Inflammatory macrophage treated with lipopolysaccharide for 1 hour (primary cell): ENCODE measurements around the gene KPNA1.

ENCODE experiments used
- DNase-seq, 2 donors: peaks; one replicate each; pipeline ENCODE4 v3.0.0-alpha.2; 2020 to 2022

KPNA1 gene

DNA sequence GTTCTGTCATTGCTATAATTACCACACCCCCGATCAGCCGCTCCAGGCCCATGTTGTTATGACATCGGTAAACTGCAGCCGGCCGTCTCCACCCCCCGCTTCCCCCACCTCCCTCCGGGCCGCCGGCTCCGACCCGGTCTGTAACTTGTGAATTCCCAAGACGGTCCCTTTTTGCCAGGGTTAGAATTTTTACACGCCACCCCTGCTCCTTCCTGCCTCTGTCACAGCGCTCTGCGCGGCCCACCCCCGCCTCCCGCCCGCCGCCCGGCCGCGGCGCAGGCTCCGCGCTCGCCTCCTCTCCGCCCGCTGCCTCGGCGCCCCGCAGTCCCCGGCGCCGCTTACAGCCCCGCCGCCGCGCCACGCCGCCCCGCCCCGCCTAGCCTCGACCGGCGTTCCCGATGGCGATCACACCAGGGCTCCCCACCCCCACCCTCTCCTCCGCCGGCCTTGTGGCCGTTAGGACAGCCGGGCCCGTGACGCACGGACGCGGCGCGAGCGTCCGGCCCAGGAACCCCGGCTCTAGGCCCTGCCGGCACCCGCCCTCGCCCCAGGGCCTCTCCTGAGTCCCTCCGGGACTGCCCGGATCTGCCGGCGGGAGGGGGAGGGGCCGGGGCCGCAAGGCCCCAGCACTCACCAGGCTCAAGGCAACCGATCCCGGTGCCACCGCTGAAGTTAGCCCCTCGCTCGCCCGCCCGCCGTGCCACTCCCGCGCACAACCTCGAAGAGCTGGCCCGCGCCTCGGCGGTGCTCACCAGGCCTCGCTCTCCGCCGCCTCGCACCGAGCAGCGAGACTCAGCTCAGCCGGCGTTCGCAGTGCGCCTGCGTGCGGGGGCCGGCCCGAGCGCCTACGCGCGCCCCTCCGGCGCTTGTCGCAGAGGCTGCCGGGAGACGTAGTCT, at the start of gene KPNA1:
Gene KPNA1, minus strand, starts transcription at position 817 of the 897 bp plus-strand sequence. CDS start 18,374 bp downstream, outside the sequence.
- peak; percentile 89 to 92 for DNase-seq

DNA sequence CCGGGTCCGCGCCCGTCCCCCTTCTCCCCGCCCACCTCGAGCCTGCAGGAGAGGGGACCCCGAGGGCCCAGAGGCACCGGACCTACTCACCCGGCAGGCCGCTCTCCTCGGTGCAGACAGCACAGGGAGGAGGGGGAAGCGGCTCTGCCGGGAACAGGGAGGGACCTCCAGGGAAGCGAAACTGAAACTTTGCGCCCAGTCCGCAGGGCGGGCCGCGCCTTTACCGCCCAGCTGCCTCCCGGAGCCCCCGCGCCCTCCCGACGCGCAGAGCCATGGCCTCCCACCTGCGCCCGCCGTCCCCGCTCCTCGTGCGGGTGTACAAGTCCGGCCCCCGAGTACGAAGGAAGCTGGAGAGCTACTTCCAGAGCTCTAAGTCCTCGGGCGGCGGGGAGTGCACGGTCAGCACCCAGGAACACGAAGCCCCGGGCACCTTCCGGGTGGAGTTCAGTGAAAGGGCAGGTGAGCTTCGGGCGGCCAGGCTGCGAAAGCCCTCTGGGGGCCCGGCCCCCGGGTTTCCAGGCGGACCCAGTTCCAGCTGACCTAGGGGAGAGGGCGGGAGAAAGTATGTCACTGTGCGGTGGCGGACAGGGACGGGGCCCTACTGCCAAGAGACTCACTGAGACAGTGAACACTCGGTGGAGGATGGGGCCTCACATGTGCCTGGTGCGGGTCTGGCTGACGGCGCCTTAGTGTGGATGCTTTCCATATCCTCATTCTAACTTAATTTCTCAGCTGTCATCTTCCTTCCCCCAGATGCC, 49.6 kb upstream of the KPNA1 start, which contains the start of the genes DTX3L and PARP9:
Gene DTX3L, plus strand, starts transcription at position 184 of the 758 bp plus-strand sequence. Its CDS starts 89 bp downstream, at position 273.
Gene PARP9, minus strand, starts transcription at position 146 of the 758 bp plus-strand sequence. CDS start 4,680 bp downstream, outside the sequence.
- peak; percentile 82 to 95 for DNase-seq

DNA sequence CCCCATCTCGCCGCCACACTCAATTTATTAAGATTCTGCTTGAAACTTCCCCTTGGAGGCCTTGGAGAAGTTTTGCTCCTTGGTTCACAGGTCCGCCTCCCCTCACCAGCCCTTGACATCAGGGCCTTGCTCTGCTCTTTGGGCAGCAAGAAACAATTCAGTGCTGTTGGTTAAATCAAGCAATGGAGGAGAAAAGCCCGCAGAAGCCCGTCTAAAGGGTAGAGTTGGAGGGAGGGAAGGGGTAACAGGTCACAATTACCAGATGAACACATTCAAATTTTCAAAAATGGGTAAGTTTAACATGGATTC, 48.9 kb upstream of the KPNA1 start:
- DNase-seq, result peak in 1 of 2 donors; percentile 32

DNA sequence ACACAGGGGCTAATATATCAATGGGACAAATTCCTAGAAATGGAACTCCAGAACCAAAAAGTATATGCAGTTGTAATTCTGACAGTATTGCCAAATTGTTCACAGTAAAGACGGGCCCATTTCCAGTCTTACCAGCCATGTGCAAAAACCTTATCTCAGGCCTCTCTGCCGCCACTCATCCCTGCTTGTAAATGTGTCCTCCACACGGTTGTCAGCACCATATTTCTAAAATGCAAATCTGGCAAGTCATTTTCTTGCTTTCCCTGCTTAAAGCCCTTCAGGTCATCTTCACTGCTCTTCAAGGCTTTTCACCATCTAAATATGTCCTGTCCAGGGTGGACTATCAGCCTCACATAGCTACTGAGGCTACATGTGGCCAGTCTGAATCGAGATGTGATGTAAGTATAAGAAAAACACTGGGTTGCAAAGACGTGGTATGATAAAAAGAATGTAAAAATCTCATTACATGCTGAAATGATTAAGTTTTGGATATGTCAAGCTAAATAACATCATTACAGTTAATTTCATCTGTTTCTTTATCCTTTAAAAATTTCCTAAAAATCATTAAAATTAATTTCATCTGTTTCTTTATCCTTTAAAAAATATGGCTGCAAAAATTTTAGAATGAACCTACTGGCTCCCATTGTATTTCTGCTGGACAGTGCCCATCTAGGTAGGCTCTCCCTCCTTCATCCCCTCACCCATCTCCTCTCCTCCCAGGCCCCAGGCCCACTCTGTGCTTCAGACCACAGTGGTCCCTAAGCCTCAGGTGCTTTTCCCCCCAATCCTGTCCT, 48.4 kb upstream of the KPNA1 start:
- no peak for DNase-seq

DNA sequence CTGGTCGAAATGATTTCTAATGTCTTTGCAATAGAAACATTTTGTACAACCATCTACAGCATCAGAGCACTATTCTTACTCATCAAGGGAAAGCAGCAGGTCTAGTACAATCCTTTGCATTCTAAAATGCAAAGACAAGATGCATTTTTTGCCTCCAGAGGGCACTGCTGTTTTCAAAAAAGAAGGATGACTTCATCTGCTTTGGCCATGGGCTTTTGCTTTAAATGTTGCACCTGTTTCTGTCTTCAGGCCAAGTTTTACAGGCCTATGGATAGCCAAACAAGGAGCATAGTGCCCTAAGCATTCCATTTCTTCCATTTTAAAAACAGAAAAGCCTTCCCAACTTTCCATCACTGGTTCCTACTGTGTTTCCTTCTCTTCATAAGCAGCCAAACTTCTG, 45.9 kb upstream of the KPNA1 start:
- DNase-seq, result peak; percentile 56 to 85

DNA sequence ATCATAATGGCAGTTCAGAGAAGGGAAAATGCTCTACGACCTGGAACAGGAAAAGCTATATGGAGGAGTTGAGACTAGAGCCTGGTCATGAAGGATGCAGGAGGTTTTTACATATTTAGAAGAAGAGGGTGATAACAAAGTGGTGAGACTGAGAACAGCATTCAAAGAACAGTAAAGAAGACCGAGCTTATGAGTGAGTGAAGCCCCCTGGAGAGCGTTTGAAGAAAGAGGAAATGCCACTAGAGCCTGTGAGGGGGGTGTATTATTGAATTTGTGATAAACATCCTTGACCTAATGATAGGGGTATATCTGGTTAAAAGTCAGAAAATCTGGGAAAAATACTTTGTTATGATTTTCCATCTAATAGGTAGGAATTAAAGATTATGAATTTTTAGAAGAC, 45.2 kb upstream of the KPNA1 start:
- DNase-seq, result no peak

DNA sequence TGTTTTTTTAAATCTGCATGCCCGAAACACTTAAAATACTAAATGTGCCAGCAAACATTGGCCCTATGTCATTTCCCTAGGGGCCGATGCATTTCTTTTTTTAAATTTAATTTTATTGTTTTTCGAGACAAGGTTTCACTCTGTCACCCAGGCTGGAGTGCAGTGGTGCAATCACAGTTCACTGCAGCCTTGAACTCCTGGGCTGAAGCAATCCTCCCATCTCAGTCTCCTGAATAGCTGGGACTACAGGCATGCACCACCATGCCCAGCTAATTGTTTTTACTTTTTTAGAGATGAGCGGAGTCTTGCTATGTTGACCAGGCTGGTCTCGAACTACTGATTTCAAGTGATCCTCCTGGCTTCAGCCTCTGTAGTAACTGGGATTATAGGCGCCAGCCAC, 43.9 kb upstream of the KPNA1 start:
- DNase-seq, result no peak

DNA sequence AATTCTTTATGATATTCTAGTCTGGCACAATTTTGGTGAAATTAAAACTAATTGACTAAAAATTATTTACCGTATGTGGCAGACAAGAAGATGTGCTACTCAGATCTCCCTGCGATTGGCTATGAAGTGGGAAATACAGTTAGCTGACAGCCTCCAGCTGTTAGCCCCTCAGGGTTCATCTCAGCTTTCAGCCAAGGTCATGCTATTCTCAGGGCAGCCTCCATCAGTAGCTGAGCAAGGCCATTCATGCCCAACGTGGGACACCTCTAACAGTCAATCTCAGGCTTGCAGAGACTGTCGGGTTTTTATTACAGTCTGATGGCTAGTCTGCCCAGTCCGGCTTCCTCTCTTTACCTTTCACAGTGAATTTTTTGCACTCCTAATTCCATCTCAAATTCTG, 42.6 kb upstream of the KPNA1 start:
- DNase-seq, result no peak

DNA sequence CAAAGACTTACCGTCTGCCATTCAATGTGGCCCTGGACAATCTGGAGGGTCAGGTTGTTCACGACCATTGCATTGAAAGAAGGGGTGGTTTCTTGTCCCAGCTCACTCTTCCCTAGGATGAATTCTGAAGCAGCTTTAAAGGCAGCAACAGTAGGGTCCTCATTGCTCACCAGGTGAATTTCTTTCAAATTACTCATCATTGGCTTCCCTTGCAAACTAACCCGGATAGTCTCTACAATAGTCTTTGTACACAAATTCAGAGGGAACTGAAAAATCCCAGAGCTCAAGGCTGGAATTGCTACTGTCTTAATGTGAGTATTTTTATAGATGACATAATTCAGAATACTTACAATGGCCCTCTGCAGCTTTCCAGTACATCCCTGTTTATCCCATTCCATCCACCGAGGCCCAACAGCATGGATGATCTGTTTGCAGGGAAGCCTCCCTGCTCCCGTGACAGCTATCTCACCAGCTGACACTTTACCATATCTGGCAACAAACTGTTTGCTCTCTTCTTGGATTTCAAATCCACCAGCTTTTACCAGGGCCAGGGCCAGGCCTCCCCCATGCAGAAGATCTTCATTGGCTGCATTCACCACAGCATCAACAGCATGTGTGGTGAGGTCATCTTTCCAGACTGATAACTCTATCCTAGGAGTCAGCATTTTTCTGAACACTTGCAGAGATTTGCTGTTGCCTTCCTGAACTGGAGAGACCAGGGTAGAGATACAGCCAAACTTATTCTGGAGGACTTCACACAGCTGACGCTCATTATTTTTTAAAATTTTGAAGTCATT, 40.7 kb upstream of the KPNA1 start:
- DNase-seq, result no peak

DNA sequence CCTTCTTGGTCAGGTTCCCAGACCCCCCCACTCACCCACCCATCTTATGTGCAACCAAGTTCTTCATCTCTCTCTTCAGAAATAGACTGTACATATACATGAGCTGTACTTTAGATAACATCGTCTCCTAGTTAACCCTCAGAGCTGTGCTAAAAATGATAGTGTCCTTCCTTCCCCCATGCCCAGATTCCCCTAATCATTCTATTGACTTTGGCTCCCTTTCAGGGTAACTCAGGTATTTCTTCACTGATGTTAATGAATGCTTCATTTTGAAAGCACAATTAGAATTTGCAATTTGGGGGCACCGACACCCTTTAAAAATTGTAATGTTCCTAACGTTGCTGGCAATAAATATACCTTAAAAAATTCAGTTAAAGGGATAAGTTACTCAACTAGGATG, 38.4 kb upstream of the KPNA1 start:
- no peak for DNase-seq

DNA sequence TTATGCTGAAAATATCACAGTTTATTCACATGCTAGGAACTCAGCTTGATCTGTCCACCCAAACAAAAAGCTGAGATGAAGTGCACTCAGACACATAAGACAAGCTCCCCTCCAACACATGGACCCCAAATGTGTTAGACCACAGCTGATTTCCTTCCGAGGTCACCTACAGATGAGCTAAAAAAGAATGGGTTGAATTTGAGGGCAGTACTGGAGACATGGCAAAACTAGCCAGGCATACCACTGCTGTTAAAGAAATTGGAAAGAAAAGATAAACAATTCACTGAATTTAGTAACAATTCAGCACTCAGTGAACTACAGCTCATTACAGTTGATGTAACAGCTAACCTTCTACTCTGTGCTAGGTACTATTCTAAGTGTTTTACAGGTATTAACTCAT, 33.9 kb upstream of the KPNA1 start:
- no peak for DNase-seq

DNA sequence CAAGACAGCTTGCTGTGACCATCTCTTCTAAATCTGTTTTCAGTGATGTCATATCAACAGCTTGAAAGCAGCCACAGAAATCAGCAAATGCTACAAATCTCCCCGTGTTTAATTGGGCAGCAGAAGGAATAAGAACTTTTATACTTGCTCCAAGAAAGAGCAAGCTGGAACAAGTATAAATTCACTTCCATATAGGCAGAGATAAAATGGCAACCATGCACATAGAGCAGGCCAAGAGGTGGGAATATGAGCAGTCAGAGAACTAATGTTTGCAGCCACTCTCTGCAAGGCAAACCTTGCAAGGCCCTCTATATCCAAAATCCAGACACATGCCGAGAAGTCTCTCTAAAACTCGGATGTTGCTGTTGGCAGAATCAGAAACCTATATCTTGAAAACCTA, 33.3 kb upstream of the KPNA1 start:
- DNase-seq, result no peak

DNA sequence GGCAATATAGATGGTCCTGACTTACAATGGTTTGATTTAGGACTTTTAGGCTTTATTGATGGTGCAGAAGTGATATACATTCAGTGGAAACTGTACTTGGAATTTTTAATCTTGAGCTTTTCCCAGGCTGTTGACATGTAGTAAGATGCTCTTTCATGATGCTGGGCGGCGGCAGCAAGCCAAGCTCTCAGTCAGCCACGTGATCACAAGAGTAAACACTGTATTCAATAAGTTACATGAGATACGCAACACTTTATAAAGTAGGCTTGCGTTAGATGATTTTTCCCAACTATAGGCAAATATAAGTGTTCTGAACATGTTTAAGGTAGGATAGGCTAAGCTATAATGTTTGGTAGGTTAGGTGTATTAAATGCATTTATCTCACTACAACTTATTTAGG, 31.4 kb upstream of the KPNA1 start:
- DNase-seq, result no peak

DNA sequence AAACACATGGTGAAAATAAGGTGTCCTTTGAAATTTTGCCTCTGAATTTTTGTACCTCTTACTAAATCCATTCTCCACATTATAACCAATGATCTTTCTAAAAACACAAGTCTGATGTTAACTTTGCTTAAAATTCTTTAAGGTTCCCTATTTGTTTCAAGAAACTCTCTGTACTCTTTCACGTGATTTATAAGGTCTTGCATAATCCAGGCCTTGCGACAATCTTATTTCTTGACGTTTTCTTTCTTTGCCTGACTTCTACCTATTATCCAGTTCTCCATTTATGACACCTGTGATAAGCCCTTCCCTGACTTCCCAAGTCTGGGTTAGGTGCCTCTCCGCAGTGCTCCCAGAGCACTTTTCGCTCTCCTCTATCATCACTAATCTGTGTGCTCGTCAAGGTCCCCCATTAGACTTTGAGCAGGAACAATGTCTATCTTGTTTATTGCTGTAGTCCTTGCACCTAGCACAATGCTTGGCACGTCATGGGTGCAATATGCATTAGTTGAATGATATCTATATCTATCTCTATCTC, 24.3 kb upstream of the KPNA1 start:
- peak; percentile 35 to 70 for DNase-seq

DNA sequence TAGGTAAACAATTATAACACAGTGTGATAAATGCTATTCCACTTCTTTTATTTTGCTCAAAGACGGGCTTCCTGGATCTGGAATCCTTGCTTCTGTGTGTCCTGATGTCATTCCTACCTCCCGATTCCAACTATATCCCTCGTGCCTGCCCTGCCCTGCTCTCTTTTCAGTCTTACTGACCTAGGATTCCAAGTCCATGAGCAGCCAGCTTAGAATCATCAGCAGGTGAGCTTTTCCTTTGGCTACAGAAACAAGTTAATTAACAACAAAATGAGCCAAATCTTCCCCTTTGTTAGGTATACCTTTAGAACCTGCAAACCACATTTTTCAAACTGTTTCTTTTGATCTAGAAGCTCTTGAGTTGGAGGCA, 21.9 kb upstream of the KPNA1 start:
- no peak for DNase-seq

DNA sequence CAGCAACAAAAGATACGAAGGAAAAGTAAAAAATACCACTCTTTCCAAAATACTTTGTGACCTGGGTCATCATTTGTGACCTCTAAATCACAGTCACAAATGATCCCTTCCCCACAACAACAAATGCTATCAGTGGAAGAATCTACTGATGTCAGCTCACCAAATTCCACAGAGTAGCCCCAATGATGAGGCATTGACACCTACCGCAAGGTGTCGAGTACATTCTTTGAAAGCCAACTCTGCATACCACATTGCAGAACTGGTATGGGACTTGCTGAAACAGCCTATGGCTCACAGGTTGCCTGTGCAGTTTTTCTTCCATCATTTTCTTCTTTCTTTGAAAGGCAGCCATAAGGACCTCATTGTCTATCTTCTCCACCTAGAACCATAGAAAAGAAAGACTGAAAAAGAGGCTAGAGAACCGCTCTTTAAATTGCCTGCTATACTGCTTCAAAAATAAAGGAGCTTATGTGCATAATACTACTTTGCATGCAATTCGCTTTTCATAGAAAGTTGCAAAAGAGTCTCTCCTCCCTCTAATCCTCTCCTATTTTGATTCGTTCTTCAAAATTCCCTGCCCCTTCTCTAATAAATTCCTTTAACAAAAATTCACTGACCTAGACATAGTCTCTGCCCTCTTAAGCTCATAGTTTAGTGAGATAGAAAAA, 21.4 kb upstream of the KPNA1 start:
- DNase-seq, result no peak

DNA sequence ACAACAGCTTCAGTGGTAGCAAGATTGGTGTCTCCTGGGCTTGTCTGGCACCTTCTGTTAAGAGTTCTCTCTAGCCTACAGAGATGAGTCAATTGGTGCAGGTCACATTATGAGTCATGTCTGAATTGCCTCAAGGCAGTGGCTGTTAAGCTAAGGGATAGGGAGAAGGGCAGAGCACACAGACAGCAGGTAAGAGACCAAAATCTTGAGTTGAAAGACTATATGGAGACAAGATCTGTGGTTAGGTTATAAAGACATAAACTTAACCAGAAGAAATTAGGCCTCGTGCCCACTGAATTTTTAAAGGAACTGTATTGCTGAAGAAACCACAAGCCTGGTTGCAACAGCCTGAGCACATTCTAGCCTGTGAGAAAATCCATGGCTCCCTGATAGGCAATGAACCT, 19.2 kb upstream of the KPNA1 start:
- peak; percentile 60 to 69 for DNase-seq

DNA sequence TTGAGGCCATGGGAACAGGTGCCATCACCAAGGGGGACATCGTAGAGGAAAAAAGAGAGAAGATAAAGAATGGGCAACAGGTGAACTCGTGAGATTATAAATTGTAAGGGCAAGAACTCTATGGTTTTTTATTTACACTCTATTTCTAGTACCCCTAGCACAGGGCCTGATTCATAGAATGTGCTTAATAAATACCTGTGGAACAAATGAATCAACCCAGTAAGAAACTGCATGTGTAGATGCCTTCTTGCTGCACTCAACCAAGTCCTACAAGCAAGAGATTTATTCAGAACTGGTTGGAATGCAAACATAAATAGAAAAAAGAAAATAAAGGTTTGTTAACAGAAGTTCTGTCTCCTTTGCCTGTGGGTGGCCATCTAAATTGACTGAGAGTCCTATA, 18.7 kb upstream of the KPNA1 start:
- no peak for DNase-seq

DNA sequence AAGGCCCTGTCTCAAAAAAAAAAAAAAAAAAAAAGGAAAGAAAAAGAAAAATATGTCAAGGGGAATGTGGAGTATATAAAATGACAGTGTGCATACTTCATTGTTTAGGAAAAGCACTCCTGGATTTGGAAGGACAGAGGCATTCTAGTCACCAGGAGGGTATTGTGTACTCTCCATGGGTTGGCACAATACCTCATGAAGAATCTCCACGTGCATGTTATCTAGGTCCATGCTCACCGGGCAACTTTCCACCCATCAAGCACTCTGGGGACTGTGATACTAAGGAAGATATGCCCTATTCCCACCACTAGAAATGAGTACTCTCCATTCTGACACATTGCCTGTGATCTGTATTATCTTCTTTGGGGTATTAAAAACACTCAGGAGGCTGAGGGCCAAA, 15.4 kb upstream of the KPNA1 start:
- DNase-seq, result no peak

DNA sequence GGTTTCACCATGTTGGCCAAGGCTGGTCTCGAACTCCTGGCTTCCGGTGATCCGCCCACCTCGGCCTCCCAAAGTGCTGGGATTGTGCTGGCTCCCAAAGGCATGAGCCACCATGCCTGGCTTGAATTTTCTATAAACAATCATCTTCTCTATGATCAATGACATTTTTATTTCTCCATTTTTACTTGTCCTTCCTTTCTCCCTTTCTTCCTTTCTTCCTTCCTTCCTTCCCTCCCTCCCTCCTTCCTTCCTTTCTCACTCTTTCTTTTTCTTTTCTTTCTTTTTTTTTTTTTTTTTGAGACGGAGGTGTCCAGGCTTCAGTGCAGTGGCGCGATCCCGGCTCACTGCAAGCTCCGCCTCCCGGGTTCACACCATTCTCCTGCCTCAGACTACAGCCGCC, 8.6 kb upstream of the KPNA1 start:
- no peak for DNase-seq

DNA sequence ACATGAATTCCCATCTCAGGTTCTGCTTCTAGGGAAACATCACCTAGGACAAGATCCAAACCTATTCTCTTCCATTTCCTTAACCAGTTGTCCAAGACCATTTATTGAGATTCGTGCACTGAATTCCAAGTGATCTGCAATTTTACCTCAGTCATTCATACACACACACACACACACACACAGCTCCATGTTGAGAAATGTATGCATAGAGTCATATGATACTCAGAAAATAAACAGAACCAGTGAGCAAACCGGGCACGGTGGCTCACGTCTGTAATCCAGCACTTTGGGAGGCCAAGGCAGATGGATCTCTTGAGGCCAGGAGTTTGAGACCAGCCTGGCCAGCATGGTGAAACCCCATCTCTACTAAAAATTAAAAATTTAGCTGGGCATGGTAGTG, 6.1 kb upstream of the KPNA1 start:
- no peak for DNase-seq

DNA sequence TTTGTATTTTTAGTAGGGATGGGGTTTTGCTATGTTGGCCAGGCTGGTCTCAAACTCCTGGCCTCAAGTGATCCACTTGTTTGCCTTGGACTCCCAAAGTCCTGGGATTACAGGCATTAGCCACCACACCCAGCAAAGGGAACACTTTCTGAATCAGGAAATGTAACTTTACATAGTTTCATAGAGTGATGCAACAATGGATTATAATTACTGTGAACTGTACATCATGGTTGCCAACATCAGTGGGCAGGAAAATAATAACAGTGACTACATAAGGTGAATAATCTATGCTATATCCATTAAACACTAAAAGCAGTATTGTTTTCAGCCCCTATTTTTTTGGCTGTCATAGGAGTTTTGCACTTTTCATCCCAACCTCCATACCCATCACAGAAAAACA, 5.0 kb upstream of the KPNA1 start:
- DNase-seq, result peak in 1 of 2 donors; percentile 29
